HG03432 (cell line): ENCODE results near the gene OSBPL1A.

Experiments
- ATAC-seq: cut with Tn5 transposase; IDR thresholded peaks from one replicate; pipeline ENCODE4 v1.9.1; 2021; ENCODE audit warnings: mild to moderate bottlenecking, moderate library complexity; ENCODE audit not compliant: unreplicated experiment

The OSBPL1A gene

DNA sequence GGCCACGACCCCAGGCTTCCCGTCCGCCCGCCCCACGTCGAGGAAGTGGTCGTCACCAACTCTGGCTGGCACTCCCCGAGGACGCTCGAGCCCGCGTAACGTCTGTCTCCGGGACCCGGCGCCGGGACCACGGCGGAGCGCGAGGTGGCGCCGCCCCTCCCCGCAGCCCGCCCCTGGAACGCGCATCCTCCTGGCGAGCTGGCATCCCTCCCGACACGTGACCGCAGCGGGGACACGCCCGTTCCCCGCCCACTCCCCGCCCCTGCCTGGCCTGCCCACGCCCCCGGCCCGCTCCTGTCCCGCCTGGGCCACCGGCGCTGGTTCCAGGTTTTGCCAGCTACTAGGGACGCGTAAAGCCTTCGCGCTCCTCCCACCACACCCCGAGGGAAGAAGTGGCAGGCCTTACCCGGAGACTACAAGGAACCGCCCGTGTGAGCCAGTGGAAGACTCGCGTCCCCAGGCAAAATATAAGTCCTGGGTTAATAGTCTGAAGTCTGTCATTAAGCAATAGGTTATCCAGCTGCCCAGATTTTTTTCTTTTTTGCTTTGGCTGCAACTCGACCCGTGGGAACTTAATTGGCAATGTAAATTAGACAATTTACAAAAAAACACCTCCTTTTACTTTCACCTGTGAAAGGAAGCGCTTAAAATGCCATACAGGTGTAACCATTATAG lies at the start of gene OSBPL1A:
TSS of gene OSBPL1A (minus strand) at position 131 of the 675 bp plus-strand sequence. CDS start 20,291 bp downstream, outside the sequence.
- peak; percentile 69 for ATAC-seq

- no peak for ATAC-seq
Observed at GRCh38 chr18:24446953-24447538, 49.4 kb upstream of the OSBPL1A start.

GRCh38 chr18:24446453-24446852 lies 48.8 kb upstream of the OSBPL1A start:
- peak; percentile 73 for ATAC-seq

DNA sequence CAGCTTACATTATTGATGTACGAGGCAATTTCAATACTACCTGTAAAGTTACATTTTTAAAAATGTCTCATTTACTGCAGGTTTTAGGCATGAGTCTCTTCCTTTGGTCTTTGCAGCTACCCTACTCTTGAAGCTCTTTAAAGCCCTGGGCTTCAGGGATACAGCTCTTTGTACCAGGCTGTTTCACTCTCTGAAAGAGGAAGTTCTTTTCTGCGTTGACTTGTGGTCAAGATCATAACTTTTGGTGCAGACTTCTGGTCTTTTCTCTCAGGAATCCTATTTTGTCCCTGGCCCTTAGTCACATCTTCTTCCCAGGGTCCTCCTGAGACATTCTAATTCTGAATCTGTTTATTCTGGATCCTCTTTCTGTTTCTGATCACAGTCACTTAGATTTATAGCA lies 46.2 kb upstream of the OSBPL1A start:
- peak; percentile 86 for ATAC-seq

GRCh38 chr18:24436939-24437338 lies 39.3 kb upstream of the OSBPL1A start:
- ATAC-seq, result no peak

DNA sequence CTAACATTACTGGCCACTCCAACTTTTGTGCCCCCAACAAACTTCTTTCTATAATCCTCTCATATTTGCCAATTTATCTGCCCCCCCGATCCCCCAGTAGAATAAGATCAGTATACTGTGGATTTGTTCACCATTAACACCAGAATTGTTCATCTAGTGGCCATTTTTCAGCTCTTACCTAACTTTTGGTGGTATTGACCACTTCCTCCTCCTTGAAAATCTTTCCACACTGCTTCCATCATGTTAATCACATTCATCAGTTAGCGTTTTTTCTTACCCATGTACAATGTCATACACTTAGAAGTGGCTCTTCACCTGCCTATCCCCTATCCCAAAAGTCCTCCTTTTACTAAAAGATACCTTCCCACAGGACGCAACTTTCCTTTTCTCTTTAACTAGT lies 35.0 kb upstream of the OSBPL1A start:
- no peak for ATAC-seq

DNA sequence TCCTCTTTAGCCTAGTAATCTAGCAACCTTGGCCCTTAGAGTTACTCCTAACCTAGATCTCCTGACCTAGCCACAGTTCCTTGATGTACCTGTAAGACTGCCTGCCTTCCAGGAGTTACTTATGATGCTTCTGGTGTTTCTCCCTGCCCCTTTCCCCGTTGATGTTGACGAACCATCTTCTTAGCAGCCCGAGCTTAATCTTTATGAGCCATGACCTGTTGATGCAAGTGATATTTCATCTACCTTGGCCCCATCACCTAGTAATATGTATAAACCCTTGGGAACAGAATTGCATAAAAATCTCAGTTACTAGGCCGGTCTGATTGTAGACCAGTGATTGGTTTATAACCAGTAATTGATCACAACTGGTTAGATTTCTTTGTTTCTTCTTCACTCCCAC lies 31.6 kb upstream of the OSBPL1A start:
- ATAC-seq, result no peak

- ATAC-seq, result no peak
Observed at GRCh38 chr18:24428709-24429108, 31.1 kb upstream of the OSBPL1A start.

DNA sequence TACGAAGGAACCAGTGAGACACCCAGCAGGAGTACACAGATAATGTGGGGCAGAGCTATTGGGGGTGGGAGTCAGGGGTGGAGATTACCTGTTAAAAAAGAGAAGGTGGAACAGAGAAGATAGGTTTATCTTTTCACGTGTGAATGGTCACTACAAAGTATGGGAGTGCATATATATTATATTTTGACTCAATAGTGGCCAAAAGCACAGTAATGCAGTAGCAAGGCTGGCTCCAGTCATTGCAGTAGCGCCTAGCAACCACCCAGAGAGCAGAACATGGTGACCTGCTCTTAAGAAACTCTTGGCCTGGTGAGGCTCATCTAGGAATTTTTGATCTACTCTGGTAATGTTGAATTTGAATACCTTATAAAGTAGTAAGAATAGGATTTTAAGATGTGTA lies 29.9 kb upstream of the OSBPL1A start:
- no peak for ATAC-seq

DNA sequence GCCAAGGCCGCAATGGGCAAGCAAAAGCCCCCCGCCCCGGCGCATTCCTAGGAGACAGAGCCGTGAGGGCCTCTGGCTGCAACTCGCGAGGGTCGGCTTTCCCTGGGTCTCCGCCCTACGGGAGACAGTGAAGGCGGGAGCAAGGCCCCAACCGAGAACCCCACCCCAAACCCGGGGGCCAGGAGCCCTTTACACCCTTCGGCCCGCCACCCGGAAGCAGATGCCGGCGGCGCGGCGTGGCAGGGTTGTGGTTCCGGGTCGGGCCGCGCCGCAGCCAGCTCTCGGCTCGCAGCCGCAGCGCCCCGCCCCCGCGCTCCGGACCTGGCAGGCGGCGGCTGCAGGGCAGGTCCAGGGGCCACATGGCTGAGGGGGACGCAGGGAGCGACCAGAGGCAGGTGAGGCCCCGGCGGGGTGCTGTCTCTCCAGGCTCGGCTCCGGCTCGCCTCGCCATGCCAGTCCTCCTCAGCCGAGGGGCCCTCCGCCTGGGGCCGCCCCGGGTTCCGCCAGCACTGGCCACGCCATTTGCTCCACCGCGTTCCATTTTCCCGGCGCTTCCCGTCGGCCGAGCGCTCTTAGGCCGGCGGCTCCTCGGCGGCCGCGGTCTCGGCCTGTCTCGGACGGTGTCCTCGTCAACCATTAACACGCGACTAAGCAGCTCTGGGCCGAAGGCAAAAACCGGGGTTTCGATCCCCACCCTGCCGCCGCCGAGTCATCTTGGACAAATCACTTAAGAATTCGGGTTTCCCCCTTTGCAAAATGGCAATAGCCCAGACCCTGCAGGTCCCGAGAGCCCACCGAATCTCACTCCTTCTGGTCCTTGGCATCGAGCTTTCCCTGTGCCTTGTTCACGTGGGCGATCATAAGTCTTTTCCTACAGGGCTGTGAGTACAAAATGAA lies 29.0 kb upstream of the OSBPL1A start, which contains the start of gene IMPACT:
TSS of gene IMPACT (plus strand) at position 273 of the 897 bp plus-strand sequence. CDS start at position 360, 87 bp downstream.
- ATAC-seq, result peak; percentile 96

- no peak for ATAC-seq
Observed at GRCh38 chr18:24426073-24426397, 28.4 kb upstream of the OSBPL1A start.

GRCh38 chr18:24421831-24422230 lies 24.2 kb upstream of the OSBPL1A start:
- no peak for ATAC-seq

DNA sequence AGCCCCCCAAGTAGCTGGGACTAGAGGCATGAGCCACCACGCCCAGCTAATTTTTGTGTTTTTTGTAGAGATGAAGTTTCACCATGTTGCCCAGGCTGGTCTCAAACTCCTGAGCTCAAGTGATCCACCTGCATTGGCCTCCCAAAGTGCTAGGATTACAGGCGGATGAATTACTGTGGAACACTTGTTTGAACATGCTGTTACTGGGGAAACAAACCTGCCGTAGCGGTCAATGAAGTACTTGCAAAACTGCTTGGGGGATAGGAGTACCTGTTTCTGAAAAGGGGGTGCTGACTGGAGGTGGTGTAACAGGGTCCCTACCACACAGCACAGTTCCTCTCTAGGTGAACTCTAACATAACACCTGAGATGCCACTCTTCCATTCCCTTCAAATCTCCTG lies 22.9 kb upstream of the OSBPL1A start:
- ATAC-seq, result no peak

GRCh38 chr18:24417480-24417879 lies 19.9 kb upstream of the OSBPL1A start:
- no peak for ATAC-seq

- ATAC-seq, result peak; percentile 80
Observed at GRCh38 chr18:24414349-24415003, 16.9 kb upstream of the OSBPL1A start.

GRCh38 chr18:24413148-24413547 lies 15.5 kb upstream of the OSBPL1A start:
- no peak for ATAC-seq

GRCh38 chr18:24408496-24408895 lies 10.9 kb upstream of the OSBPL1A start:
- no peak for ATAC-seq

DNA sequence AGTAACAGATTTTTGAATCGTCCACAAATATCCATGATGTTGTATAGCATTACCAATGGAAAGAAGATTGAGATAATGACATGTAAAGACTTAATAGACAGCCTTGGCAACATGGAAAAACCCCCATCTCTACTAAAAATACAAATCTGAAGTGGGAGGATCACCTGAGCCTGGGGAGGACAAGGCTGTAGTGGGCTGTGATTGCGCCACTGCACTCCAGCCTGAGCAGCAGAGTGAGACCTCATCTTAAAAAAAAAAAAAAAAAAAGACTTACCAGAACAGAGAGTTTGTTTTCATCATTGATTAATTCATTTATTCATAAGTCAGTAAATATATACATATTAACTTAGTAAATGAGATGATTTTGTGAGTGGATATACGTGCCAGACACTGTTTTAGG lies 7.0 kb upstream of the OSBPL1A start:
- no peak for ATAC-seq

DNA sequence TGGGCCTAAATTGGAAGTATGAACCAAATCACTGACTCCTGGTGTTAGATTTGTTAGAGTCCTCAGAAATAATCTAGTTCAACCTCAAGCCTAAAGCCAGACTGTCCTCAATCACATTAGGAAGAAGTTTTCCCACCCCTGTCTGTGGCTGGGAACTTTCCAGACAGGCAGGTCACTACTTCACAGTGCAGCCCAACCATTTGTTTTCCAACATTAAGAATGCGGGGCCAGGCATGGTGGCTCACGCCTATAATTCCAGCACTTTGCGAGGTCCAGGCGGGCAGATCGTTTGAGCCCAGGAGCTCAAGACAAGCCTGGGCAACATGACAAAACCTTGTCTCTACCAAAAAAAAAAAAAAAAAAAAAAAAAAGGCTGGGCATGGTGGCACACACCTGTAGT lies 5.5 kb upstream of the OSBPL1A start:
- no peak for ATAC-seq

- ATAC-seq, result no peak
Observed at GRCh38 chr18:24402209-24402785, 4.7 kb upstream of the OSBPL1A start.

GRCh38 chr18:24400587-24400986 lies 3.0 kb upstream of the OSBPL1A start:
- ATAC-seq, result no peak
